GM20431 (cell line): ENCODE measurements around the gene IFI27L1.

Experiments
- in situ Hi-C: fragments of 300-500 bp; cut with MseI, MboI; formaldehyde crosslinking; loops from one replicate; pipeline ENCODE4 v1.15.0; 2020; ENCODE audit warnings: low sequenced_read_pairs; ENCODE audit not compliant: unreplicated experiment

Gene IFI27L1

DNA sequence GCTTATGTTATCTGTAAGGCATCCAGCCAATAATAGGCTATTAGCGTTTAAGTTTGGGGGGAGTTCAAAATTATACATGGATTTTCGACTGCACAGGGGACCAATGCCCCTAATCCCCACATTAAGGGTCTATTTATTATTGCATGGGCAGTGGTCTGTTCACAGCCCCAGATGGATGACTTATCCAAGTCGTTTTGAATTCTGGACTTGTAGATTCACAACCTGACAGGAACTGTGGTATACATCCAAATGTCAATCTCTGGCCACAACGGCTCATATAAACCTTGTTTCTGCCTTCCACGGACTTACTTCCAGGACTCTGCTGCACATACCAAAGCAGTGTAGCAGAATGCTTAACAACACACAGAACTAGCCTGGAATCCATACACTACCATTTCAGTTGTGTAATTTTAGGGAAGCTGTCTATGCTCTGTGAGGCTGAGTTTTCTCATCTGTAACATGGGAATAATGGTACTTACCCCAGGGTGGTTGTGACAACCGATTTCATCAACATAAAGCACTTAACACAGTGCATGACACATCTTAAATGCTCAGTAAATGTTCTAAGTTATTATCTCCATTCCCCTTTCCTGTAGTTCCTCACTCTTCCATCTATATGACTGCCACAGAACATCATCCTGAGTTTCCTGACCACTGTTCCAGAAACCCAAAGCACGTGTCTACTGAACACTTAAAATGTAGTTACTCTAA, 3.8 kb upstream of the IFI27L1 start:
- in situ Hi-C loops, result no loop called here

DNA sequence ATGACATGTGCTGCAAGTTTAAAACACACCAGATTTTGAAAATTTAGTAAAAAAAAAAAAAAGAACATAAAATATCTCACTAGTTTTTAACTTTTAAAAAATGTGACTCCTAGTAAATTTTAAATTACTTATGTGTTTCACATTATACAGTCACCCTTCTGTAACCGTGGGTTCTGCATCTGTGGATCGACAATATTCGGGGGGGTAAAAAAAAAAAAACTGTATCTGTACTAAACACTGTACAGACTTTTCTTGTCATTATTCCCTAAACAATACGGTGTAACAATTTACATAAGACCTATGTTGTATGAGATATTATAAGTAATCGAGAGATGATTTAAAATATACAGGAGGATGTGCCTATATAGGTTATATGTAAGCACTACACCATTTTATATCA, 3.3 kb upstream of the IFI27L1 start:
- in situ Hi-C loops, result no loop called here

DNA sequence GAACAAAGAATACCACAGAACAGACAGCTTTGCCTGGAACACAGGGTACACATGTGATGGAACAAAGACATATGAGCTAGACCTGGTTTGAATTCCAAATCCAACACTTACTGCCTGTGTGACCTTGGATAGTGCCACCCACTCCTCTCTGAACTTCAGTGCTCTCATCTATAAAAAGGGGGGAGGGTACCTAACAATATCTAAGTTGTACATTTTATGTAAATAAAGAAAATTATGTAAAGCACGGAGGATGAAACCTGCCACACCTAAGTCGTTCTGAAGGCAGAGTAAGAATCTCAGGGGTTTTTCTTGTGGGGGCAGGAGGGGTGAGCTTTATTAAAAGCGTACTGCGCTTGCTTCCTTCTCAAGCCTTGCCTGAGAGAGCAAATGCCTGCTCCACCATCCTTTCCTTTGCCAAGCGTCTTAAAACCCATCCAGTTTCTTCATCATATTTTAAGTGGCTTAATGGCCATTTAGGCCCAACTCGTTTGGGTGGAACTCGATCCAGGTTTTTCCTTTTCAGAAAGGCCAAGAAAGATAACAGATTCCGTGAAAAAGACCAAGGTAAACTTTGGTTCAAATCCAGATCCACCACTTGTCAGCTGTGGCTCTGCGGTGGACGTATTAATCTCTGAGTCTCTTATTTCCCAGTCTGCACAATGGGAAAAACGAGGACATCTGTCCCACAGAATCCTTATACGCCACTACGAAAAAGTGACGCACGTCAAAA, 1.1 kb upstream of the IFI27L1 start:
- in situ Hi-C loops, result no loop called here

DNA sequence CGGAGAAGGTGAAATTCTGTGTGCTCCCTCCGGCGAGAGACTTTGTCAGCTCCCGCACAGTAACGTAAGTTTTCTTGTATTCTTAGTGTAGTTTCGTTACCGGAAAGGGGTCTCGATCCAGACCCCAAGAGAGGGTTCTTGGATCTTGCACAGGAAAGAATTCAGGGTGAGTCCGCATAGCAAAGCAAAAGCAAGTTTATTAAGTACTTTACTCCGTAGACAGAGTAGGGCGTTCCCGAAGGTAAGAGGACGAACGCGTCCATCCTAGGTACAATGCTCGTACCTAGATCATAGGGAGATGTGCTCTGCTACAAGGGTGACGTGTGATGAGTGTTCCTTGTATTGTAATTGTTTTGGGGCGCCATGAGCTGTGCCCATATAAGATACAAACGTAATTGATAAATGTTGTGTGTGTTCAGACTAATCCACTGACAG, 293 bp downstream of the IFI27L1 start:
- in situ Hi-C loops, result no loop called here

DNA sequence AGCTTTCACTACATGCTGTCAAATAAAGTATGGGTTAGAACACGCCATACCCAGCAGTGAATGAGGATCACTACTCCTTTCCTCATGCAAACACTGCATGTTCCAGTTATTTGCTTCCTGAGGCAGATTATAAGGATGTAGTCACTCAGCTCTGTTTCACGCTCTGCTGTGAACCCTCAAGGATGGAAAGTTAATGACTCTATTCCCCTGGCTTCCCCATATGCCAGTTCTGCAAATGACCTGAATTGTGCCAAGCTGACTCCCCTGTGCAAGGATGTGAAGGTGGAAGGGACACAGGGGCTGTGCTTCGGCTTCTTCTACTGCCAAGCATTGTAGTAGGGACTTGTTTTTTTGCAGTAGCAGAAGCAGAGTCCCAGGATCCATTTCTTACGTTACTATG, 6.8 kb downstream of the IFI27L1 start:
- in situ Hi-C loops, result no loop called here

DNA sequence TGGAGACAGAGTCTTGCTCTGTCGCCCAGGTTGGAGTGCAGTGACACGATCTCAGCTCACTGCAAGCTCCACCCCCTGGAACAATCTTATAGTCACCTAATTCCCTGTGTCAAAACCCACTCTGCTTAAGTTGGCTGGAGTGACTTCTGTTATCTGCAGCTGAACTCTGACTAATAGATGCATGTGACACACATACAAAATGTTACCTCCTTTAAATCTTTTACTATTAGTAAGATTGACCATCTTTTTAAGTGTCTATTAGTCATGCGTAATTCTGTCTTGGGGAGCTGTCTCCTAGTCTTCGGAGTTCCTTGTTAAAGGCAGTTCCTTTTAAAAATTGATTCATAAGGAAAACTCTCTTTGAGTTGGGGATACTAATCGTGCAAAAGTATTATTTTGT, 7.4 kb downstream of the IFI27L1 start:
- in situ Hi-C loops, result no loop called here

DNA sequence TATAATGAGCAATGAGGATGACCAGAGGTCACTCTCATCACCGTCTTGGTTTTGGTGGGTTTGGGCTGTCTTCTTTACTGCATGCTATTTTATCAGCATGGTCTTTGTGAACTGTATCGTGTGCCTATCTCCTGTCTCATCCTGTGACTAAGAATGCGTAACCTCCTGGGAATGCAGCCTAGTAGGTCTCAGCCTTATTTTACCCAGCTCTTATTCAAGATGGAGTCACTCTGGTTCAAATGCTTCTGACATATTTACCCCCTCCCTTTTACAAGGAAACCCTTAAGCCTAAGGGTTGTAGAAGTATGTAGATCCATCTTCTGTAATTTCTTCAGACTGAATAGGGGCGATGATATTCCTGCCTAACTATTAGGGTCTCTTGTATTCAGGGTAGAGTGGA, 8.4 kb downstream of the IFI27L1 start:
- in situ Hi-C loops, result no loop called here

DNA sequence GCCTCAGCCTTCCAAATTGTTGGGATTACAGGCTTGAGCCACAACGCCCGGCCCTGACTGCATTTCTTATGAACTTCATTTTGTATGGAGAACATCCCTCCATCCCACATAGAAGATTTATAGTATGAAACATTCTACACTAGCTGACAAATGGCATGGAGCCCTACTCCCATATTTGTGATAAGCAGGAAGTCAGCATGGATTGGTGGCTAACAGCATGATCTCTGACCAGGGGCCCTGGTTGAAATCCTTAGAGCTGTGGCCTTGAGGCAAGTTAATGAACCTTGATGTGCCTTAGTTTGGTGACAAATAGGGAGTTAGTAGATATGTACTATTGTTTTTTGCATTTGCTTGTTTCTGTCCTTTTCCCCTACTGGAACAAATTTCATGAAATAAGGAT, 12.3 kb downstream of the IFI27L1 start:
- in situ Hi-C loops, result no loop called here

DNA sequence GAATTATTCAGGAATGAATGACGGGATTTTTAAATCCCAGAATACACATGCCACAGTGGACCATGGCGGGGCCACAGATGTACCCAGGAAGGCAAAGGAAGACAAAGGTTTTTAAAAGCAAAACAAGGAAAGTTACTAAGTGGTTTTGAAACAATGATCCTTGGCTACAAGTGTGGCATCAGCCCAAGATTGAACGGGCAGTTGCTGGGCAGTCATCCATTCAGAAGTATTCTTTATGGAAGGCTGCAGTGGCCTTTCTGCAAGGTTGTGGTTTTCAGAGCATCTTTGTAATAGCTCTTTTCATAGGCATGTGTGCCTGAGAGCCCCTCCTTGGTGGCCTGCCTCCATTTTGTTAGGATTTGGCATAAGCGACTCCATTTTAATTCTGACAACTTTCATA, 16.0 kb downstream of the IFI27L1 start:
- in situ Hi-C loops, result no loop called here

DNA sequence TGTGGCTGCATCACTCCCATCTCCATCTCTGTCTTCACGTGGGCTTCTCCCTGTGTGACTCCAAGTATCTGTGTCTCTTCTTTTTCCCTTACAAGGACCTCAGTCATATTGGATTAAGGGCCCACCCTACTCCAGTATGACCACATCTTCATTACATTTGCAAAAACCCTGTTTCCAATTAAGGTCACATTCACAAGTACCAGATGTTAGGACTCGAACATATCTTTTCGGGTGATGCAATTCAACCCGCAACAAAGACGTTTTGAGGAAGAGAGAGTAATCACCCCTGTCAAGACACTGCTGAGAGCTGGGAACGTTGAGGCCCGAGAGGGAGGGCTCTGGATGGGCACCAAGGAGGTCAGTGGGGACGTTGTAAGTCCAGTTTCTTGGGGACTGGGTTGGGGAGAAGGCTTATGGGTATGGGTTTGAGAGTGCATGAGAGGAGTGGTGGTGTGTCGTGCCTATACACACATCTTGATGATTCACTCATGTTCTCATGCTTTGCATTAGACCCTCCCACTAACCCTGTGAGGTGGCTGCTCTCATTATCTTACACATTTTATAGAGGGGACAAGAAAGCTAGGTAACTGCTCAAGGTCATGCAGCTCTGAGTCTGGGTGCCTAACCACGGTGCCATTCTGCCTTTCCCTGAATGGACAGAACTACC, 17.3 kb downstream of the IFI27L1 start:
- in situ Hi-C loops, result no loop called here

DNA sequence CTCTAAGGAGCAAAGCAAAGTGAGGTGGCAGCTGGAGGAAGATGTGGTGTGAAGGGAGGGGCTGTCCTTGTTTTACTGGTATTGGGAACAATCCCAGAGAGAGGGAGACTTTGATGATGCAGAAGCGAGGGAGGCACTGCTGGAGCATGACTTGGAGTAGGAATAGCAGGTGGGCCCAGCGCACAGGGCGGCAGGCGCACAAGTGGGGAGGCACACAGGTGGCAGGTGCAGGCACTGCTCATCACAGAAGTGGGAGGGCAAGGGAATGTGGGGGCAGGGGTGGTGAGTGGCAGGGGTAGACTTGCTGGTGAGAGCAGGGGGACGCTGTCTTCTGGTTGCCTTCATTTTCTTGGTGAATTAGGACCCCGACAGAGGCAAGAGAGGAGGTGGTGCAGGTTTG, 17.9 kb downstream of the IFI27L1 start:
- in situ Hi-C loops, result no loop called here

DNA sequence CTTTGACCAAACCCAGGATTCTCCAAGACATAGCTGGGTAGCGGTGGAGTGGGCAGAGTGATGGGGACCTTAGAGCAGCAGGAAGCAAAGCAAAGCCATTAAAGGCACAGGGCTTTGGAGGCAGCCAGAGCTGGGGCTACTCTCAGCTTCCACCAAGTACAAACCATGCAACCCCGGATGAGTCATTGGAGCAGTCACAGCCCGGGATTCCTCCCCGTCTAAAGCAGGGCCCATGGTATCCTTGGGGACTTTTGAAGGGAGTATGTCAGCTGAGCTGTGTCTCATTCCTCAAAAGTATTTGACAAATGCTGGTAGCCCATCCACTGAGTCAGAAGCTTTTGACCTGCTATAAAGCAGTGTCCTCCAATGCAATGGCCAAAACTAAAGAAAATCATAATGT, 19.7 kb downstream of the IFI27L1 start:
- in situ Hi-C loops, result no loop called here

DNA sequence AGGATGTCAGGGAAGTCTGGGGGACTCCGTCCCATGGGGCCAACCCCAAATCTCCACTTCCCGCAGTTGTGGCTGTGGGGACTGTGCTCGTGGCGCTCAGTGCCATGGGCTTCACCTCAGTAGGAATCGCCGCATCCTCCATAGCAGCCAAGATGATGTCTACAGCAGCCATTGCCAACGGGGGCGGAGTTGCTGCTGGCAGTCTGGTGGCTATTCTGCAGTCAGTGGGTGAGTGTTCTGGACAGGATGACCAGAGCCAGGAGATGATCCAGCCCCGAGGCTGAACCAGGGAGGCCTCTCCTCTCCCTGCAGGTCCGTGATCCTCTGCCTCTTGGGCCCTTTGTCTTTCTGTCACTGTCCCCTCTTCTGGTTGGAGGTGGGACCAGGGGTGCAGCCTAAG, 20.6 kb downstream of the IFI27L1 start:
- in situ Hi-C loops, result no loop called here

DNA sequence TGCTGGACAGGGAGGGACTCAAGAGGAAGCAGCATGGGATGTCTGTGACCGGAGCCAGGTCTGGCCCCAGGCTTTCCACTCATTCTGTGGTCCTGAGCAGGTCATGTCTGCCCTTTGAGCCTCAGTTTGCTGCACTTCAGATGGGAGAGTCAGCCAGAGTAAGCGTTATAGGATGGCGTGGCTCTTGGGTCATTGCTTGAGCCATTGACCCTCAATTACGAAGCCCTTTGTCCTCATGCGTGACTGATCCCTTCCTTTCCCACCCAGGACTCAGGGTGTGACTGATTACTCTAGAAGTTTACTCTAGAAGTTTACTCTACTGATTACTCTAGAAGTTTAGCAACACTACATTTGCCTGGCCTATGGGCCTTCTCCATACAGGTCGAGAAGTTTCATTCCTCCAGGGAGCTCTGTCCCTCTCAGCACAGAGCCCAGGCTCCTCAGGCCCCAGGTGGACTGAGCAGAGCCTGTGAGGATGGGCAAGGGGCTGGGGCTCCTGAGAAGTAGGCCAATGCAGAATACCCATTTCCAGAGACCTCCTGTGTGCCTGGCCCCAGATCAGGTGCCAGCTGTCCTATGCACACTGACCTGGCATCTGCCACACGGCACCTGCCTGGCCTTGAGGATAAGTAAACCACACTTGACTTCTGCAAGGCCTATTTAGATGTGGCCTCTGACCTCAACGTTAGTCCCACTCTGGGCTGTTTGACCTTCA, 21.8 kb downstream of the IFI27L1 start:
- in situ Hi-C loops, result no loop called here

DNA sequence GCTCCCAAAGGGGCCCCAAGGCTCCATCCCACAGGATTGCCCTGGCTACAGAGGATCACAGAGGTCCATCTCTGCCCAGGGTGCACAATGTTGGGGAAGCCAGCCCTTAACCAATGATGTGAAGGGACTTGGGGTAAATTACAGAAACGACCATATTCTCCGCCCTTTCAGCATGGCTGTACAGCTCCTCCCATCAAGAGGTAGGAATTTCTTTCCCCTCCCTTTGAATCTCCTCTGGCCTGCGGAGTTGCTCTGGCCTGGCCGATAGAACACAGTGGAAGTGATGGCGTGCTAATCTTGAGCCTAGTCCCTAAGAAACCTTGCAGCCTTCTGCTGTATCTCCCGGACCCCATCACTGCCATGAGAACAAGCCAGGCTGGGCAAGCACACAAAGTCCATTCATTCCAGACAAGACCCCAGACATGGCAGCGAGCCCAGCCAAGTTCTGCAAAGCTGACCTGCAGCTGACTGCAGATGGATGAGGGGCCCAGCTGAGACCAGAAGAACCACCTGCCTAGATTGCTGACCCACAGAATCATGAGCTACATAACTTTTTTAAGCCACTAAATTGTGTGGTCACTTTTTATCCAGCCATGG, 22.5 kb downstream of the IFI27L1 start:
- in situ Hi-C loops, result no loop called here

DNA sequence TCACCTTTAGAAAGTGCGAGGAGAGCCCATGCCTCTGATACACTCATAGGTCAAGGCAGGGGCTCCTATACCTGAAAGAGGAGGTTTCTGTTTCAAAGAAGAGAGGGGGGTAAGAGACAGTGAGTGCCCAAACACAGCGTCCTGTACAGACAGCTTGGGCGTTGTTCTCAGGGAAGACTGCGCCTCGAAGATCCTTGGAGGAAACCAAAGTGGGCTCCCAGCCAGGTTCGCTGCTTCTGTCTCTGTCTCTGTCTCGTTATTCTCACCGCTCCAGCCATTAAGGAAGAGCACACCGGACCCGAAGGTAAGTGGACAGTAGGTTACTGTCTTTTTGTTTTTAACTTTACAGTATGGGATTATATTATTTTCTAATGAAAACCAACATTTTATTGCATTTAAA, 23.6 kb downstream of the IFI27L1 start:
- in situ Hi-C loops, result no loop called here

DNA sequence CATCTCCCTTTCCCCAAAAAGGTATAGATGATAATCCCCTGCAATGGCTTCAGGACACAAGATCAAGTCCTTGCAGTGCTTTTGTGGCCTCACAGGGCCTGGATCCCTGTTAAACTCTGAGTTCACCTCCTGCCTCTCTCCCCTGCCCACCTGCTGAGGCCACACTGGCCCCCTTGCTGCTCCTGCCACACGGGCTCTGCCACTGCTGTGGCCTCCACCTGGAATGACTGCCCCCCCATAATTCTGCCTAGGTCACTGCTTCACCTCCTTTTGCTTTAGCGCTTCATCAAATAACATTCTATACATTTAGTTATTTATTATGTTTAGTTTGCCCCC, 28.8 kb downstream of the IFI27L1 start:
- in situ Hi-C loops, result no loop called here

DNA sequence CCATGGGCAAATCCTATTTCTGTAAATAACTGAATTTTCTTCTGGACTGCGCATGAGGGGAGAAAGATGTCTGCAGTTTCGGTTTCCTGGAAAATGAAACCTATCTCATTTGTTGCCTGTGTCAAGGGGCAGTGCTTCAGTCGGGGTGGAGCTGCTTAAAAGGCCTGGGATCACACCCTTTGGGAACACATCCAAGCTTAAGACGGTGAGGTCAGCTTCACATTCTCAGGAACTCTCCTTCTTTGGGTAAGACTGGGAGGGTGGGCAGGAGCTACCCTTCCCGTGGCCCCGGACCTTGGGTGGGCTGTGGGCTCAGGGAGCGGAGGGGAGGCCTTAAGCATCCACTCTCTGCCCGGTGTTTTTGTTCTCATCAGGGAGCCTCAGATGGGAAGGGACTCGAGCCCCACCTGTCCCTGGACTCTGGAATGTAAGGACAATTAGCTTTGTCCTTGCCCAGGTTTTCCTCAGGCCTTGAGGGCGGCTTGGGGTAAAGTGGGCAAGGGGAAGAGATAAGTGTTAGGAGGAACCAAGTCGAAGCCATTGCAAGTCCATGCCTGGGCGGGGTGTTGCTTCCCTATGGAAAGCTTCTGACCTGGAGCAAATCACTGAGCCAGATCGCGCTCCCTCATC, 29.6 kb downstream of the IFI27L1 start, which contains the start of gene IFI27:
TSS of gene IFI27 (plus strand) at position 185 of the 630 bp plus-strand sequence.
- in situ Hi-C loops, result no loop called here

DNA sequence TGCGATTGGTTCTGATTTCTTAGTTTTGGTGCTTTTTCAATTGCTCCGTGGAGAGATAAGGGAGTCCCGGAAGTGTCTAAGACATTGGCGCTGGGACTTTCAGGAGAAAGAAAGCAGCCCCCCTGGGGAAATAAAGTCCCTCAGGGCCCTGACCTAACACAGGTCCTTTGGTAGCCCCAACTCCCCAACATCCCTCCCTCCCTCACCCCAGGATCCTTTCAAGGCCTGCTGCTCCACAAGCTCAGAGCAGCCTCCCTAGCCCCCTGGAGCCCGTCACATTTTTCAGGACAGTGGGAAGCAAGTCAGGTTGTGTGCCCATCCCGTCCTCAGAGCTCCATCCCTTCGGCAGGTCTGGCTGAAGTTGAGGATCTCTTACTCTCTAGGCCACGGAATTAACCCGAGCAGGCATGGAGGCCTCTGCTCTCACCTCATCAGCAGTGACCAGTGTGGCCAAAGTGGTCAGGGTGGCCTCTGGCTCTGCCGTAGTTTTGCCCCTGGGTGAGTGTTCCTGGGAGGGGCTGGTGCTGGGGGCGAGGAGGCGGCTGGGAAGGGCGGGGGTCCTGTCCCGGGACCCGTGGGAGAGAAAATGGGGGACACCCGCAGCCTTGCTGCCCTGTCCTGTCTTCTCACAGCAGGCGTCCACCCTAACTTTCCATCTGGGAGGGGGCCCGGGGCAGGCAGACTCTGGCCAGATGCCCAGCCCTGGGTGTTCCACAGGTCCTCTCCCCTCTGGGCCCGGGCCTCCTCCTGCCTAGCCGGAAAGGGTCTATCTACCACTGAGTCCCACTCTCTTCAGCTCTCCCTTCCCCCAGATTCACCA, 30.4 kb downstream of the IFI27L1 start:
- in situ Hi-C loops, result no loop called here
